ENCODE results near the gene ARHGAP6. TPM values are rescaled to one million over a fixed set of nuclear protein-coding genes. Genes with fewer than 3 reads are reported as not detected.
A peak's percentile ranks its signal among the peaks of the same experiment; 100 is the strongest.

Gene ARHGAP6
- total and polyA plus RNA-seq, 2 experiments from 2014 or later = 0.08 to 0.54 TPM

GRCh38 chrX:11193035-11193469 is 472.7 kb downstream of the ARHGAP6 start:
- peak; percentile 17 for DNase-seq
- Histone ChIP-seq H3F3A (ENCODE audit: insufficient read depth) (peaks cover 6% of the 10 kb centered on the region; the same call in 1 of the 2 replicates), H3K9ac (no peak overlapping the region), H3K27me3 (replicated peaks; ENCODE audit: insufficient read depth) (no peaks in the 10 kb centered on the region), H3K4me1 (ENCODE audit: insufficient read depth) (peaks cover 19% of the 10 kb centered on the region), H3K27ac (no peak overlapping the region), H4K20me1 (ENCODE audit: insufficient read depth) (no peaks in the 10 kb centered on the region), H3K4me3 (no peak overlapping the region), H3K4me2 (ENCODE audit: unreplicated experiment) (peak overlapping the region; percentile 7), H3K9me3 (ENCODE audit: low read depth) (no peaks in the 10 kb centered on the region), H3K9me2 (ENCODE audit: insufficient read depth) (no peaks in the 10 kb centered on the region), H3K36me3 (ENCODE audit: low read depth) (no peaks in the 10 kb centered on the region), H3K79me2 (ENCODE audit: insufficient read depth) (no peaks in the 10 kb centered on the region), H2AFZ (no peak overlapping the region)
- 11 to 13% methylated on average over 5 of the region's 5 CpGs for WGBS, 2 experiments (ENCODE audit: low coverage in 1 of 2, low lambda C conversion rate in 2 of 2, missing lambda C conversion rate in 2 of 2)
- TF ChIP-seq EZH2phosphoT487 (IDR thresholded peaks at IDR 0.05; ENCODE audit: insufficient read depth, low read depth) = no peak
- TF ChIP-seq EZH2 (IDR thresholded peaks at IDR 0.05; ENCODE audit: insufficient read depth, poor library complexity, severe bottlenecking) = no peak
- in situ Hi-C loops (cut with MboI) = no loop called here

- WGBS, 2 experiments (ENCODE audit: low coverage in 1 of 2, low lambda C conversion rate in 2 of 2, missing lambda C conversion rate in 2 of 2) = 97 to 99% methylated on average over 8 of the region's 8 CpGs
- no peaks in the 10 kb centered on the region for H4K20me1 ChIP-seq (ENCODE audit: insufficient read depth)
- in situ Hi-C loops (cut with MboI) = no loop called here
- H3K36me3 ChIP-seq (ENCODE audit: low read depth) = no peaks in the 10 kb centered on the region
- no peak overlapping the region for H3K27ac ChIP-seq
- H3K9me3 ChIP-seq (ENCODE audit: low read depth) = no peaks in the 10 kb centered on the region
- TF ChIP-seq EZH2phosphoT487 (IDR thresholded peaks at IDR 0.05; ENCODE audit: insufficient read depth, low read depth) (no peak), EZH2 (IDR thresholded peaks at IDR 0.05; ENCODE audit: insufficient read depth, poor library complexity, severe bottlenecking) (no peak)
- no peaks in the 10 kb centered on the region for H3K79me2 ChIP-seq (ENCODE audit: insufficient read depth)
- H3K4me2 ChIP-seq (ENCODE audit: unreplicated experiment) = no peak overlapping the region
- peaks cover 19% of the 10 kb centered on the region for H3K4me1 ChIP-seq (ENCODE audit: insufficient read depth)
- H2AFZ ChIP-seq = no peak overlapping the region
- no peak overlapping the region for H3K9ac ChIP-seq
- H3K27me3 ChIP-seq (replicated peaks; ENCODE audit: insufficient read depth) = no peaks in the 10 kb centered on the region
- no peak overlapping the region for H3K4me3 ChIP-seq
- H3F3A ChIP-seq (ENCODE audit: insufficient read depth) = peaks cover 6% of the 10 kb centered on the region; the same call in 1 of the 2 replicates
- no peaks in the 10 kb centered on the region for H3K9me2 ChIP-seq (ENCODE audit: insufficient read depth)
- no peak for DNase-seq
Measured at GRCh38 chrX:11190745-11191510, 474.8 kb downstream of the ARHGAP6 start.

- Histone ChIP-seq H3K9me2 (ENCODE audit: insufficient read depth) (no peaks in the 10 kb centered on the region), H3K4me2 (ENCODE audit: unreplicated experiment) (no peak overlapping the region), H3K36me3 (ENCODE audit: low read depth) (no peaks in the 10 kb centered on the region), H3F3A (ENCODE audit: insufficient read depth) (peaks cover 6% of the 10 kb centered on the region; the same call in 1 of the 2 replicates), H3K27me3 (replicated peaks; ENCODE audit: insufficient read depth) (no peaks in the 10 kb centered on the region), H4K20me1 (ENCODE audit: insufficient read depth) (no peaks in the 10 kb centered on the region), H3K79me2 (ENCODE audit: insufficient read depth) (no peaks in the 10 kb centered on the region), H3K4me1 (ENCODE audit: insufficient read depth) (peaks cover 19% of the 10 kb centered on the region), H2AFZ (no peak overlapping the region), H3K9ac (no peak overlapping the region), H3K9me3 (ENCODE audit: low read depth) (no peaks in the 10 kb centered on the region), H3K4me3 (no peak overlapping the region), H3K27ac (no peak overlapping the region)
- 93 to 94% methylated on average over 1 of the region's 1 CpG for WGBS, 2 experiments (ENCODE audit: low coverage in 1 of 2, low lambda C conversion rate in 2 of 2, missing lambda C conversion rate in 2 of 2)
- in situ Hi-C loops (cut with MboI) = no loop called here
- no peak for TF ChIP-seq EZH2phosphoT487 (IDR thresholded peaks at IDR 0.05; ENCODE audit: insufficient read depth, low read depth)
- TF ChIP-seq EZH2 (IDR thresholded peaks at IDR 0.05; ENCODE audit: insufficient read depth, poor library complexity, severe bottlenecking) = no peak
- DNase-seq = no peak
Measured at GRCh38 chrX:11189097-11189496, 476.6 kb downstream of the ARHGAP6 start.

GRCh38 chrX:11188664-11189063 is 477.1 kb downstream of the ARHGAP6 start:
- no peak overlapping the region for H3K4me2 ChIP-seq (ENCODE audit: unreplicated experiment)
- peaks cover 6% of the 10 kb centered on the region; the same call in 1 of the 2 replicates for H3F3A ChIP-seq (ENCODE audit: insufficient read depth)
- H3K36me3 ChIP-seq (ENCODE audit: low read depth) = no peaks in the 10 kb centered on the region
- DNase-seq = peak; percentile 58
- H3K9me3 ChIP-seq (ENCODE audit: low read depth) = no peaks in the 10 kb centered on the region
- TF ChIP-seq EZH2 (IDR thresholded peaks at IDR 0.05; ENCODE audit: insufficient read depth, poor library complexity, severe bottlenecking) (no peak), EZH2phosphoT487 (IDR thresholded peaks at IDR 0.05; ENCODE audit: insufficient read depth, low read depth) (no peak)
- in situ Hi-C loops (cut with MboI) = no loop called here
- H3K9ac ChIP-seq = no peak overlapping the region
- H3K9me2 ChIP-seq (ENCODE audit: insufficient read depth) = no peaks in the 10 kb centered on the region
- H4K20me1 ChIP-seq (ENCODE audit: insufficient read depth) = no peaks in the 10 kb centered on the region
- no peaks in the 10 kb centered on the region for H3K79me2 ChIP-seq (ENCODE audit: insufficient read depth)
- no peak overlapping the region for H3K4me3 ChIP-seq
- H3K27ac ChIP-seq = no peak overlapping the region
- H3K27me3 ChIP-seq (replicated peaks; ENCODE audit: insufficient read depth) = no peaks in the 10 kb centered on the region
- no peak overlapping the region for H2AFZ ChIP-seq
- peaks cover 19% of the 10 kb centered on the region for H3K4me1 ChIP-seq (ENCODE audit: insufficient read depth)
- 6 to 7% methylated on average over 7 of the region's 7 CpGs for WGBS, 2 experiments (ENCODE audit: low coverage in 1 of 2, low lambda C conversion rate in 2 of 2, missing lambda C conversion rate in 2 of 2)

Data from GM23248 (cell line).